Measurements from ENCODE around the gene TMEM40.

Gene TMEM40

GRCh38 chr3:12803371-12803770 lies 44.3 kb upstream of the TMEM40 start:
- Histone ChIP-seq H3K4ac (ENCODE audit: low read depth in 1 of 2, low read length in 2 of 2) (no peak overlapping the region), H2AFZ (ENCODE audit: low read depth, low read length) (no peak overlapping the region), H3K36me3 (ENCODE audit: control insufficient read depth in 1 of 2, insufficient read depth in 2 of 2, low read depth in 1 of 2, low read length in 2 of 2) (peaks cover 0 to 29% of the 10 kb centered on the region in 2 experiments), H3K4me3 (ENCODE audit: insufficient read depth in 1 of 2, low read depth in 1 of 2, low read length in 2 of 2) (no peak overlapping the region), H2BK12ac (ENCODE audit: low read length in 2 of 2) (no peak overlapping the region), H2AK5ac (ENCODE audit: low read length, severe bottlenecking) (no peak overlapping the region), H2BK120ac (ENCODE audit: low read depth, low read length) (no peak overlapping the region), H3K4me2 (ENCODE audit: low read length, poor library complexity, severe bottlenecking) (no peak overlapping the region), H3K9me3 (ENCODE audit: control insufficient read depth, low read length) (no peaks in the 10 kb centered on the region), H4K91ac (ENCODE audit: low read length) (no peak overlapping the region), H4K8ac (ENCODE audit: low read length) (no peak overlapping the region), H3K14ac (ENCODE audit: low read length in 2 of 2) (no peak overlapping the region), H2BK15ac (ENCODE audit: low read depth, poor library complexity, severe bottlenecking) (no peak overlapping the region), H3K23ac (ENCODE audit: low read length in 2 of 2) (no peak overlapping the region), H3K79me1 (replicated peaks; ENCODE audit: low read length, poor library complexity, severe bottlenecking) (peaks cover 4% of the 10 kb centered on the region), H2BK5ac (ENCODE audit: low read depth, low read length, poor library complexity, severe bottlenecking) (no peak overlapping the region), H3K27ac (ENCODE audit: low read length, poor library complexity, severe bottlenecking) (no peak overlapping the region), H3K27me3 (ENCODE audit: control insufficient read depth in 1 of 2, insufficient read depth in 1 of 2, low read length in 2 of 2) (peaks cover 0 to 7% of the 10 kb centered on the region in 2 experiments), H3K18ac (ENCODE audit: low read depth in 1 of 2, low read length in 2 of 2) (no peak overlapping the region), H3K9ac (ENCODE audit: low read length) (no peak overlapping the region), H3K4me1 (ENCODE audit: control insufficient read depth, insufficient read depth, low read depth, low read length) (no peaks in the 10 kb centered on the region)
- no peak for DNase-seq
- WGBS: 90% methylated on average over 12 of the region's 12 CpGs

DNA sequence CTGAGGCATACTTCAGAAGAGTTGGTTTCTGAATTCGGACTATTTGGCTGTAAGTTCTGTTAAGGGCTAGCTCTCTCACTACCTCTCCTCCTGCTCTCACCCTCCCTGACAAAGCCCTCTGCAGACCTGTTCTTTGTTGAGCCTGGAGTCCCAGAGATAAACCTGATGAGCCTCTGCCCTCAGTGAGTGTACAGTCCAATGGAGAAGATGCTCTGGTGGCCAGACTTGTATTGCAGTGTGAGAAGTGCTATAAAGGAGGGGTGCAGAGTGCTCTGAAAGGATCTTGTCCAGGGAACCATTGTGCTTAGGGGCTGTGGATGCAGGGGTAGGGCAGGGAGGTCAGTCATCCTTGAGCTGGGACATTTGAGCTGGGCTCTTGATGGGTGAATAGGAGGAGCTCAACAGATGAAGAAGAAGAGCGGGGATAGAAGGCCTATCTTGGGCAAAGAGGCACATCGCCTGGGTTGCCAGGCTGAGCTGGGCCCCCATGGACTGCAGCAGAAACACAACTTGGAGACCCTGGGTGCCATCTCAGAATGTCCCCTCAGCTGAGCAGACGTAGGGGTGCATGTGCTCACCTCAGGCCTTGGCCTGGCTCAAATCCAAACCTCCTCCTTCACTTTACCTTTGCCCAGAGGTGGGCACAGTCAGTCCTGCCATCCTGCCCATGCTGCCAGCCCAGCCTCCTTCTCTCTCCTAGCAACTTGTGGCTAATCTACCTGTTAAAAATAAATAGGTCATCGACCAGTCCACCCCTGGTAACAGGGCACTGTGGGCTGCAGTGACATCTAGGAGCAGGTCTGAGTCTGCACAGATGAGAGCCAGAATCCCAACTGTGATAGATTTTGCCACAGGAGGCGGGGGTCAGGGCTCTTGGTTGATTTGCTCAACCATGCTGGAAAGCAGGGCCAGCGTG lies 40.7 kb upstream of the TMEM40 start:
- Histone ChIP-seq H3K79me1 (replicated peaks; ENCODE audit: low read length, poor library complexity, severe bottlenecking) (peaks cover 7% of the 10 kb centered on the region), H3K4me3 (ENCODE audit: insufficient read depth in 1 of 2, low read depth in 1 of 2, low read length in 2 of 2) (no peak overlapping the region), H3K4me1 (ENCODE audit: control insufficient read depth, insufficient read depth, low read depth, low read length) (peaks cover 6% of the 10 kb centered on the region), H2BK15ac (ENCODE audit: low read depth, poor library complexity, severe bottlenecking) (no peak overlapping the region), H4K91ac (ENCODE audit: low read length) (no peak overlapping the region), H3K4me2 (ENCODE audit: low read length, poor library complexity, severe bottlenecking) (no peak overlapping the region), H2BK12ac (ENCODE audit: low read length in 2 of 2) (no peak overlapping the region), H3K9ac (ENCODE audit: low read length) (no peak overlapping the region), H3K4ac (ENCODE audit: low read depth in 1 of 2, low read length in 2 of 2) (no peak overlapping the region), H2AK5ac (ENCODE audit: low read length, severe bottlenecking) (no peak overlapping the region), H3K36me3 (ENCODE audit: control insufficient read depth in 1 of 2, insufficient read depth in 2 of 2, low read depth in 1 of 2, low read length in 2 of 2) (peaks cover 0 to 14% of the 10 kb centered on the region in 2 experiments), H3K27ac (ENCODE audit: low read length, poor library complexity, severe bottlenecking) (no peak overlapping the region), H4K8ac (ENCODE audit: low read length) (no peak overlapping the region), H3K9me3 (ENCODE audit: control insufficient read depth, low read length) (no peaks in the 10 kb centered on the region), H2BK5ac (ENCODE audit: low read depth, low read length, poor library complexity, severe bottlenecking) (no peak overlapping the region), H3K14ac (ENCODE audit: low read length in 2 of 2) (no peak overlapping the region), H3K18ac (ENCODE audit: low read depth in 1 of 2, low read length in 2 of 2) (no peak overlapping the region), H2AFZ (ENCODE audit: low read depth, low read length) (no peak overlapping the region), H3K23ac (ENCODE audit: low read length in 2 of 2) (no peak overlapping the region), H2BK120ac (ENCODE audit: low read depth, low read length) (no peak overlapping the region), H3K27me3 (ENCODE audit: control insufficient read depth in 1 of 2, insufficient read depth in 1 of 2, low read length in 2 of 2) (peaks cover 0 to 13% of the 10 kb centered on the region in 2 experiments)
- no peak for DNase-seq
- WGBS: 97% methylated on average over 7 of the region's 7 CpGs

- H3K9me3 ChIP-seq (ENCODE audit: control insufficient read depth, low read length): no peaks in the 10 kb centered on the region
- no peak overlapping the region for H4K91ac ChIP-seq (ENCODE audit: low read length)
- H3K4me2 ChIP-seq (ENCODE audit: low read length, poor library complexity, severe bottlenecking): no peak overlapping the region
- H3K36me3 ChIP-seq (ENCODE audit: control insufficient read depth in 1 of 2, insufficient read depth in 2 of 2, low read depth in 1 of 2, low read length in 2 of 2): peaks cover 0 to 8% of the 10 kb centered on the region in 2 experiments
- H2AK5ac ChIP-seq (ENCODE audit: low read length, severe bottlenecking): no peak overlapping the region
- H3K4ac ChIP-seq (ENCODE audit: low read depth in 1 of 2, low read length in 2 of 2): no peak overlapping the region
- 92% methylated on average over 12 of the region's 12 CpGs for WGBS
- H3K23ac ChIP-seq (ENCODE audit: low read length in 2 of 2): no peak overlapping the region
- H3K9ac ChIP-seq (ENCODE audit: low read length): no peak overlapping the region
- H3K27ac ChIP-seq (ENCODE audit: low read length, poor library complexity, severe bottlenecking): no peak overlapping the region
- no peak overlapping the region for H3K18ac ChIP-seq (ENCODE audit: low read depth in 1 of 2, low read length in 2 of 2)
- no peak overlapping the region for H2BK5ac ChIP-seq (ENCODE audit: low read depth, low read length, poor library complexity, severe bottlenecking)
- H2BK12ac ChIP-seq (ENCODE audit: low read length in 2 of 2): no peak overlapping the region
- no peak overlapping the region for H3K14ac ChIP-seq (ENCODE audit: low read length in 2 of 2)
- H2AFZ ChIP-seq (ENCODE audit: low read depth, low read length): no peak overlapping the region
- H3K4me1 ChIP-seq (ENCODE audit: control insufficient read depth, insufficient read depth, low read depth, low read length): peaks cover 6% of the 10 kb centered on the region
- no peak overlapping the region for H3K4me3 ChIP-seq (ENCODE audit: insufficient read depth in 1 of 2, low read depth in 1 of 2, low read length in 2 of 2)
- peaks cover 0 to 10% of the 10 kb centered on the region in 2 experiments for H3K27me3 ChIP-seq (ENCODE audit: control insufficient read depth in 1 of 2, insufficient read depth in 1 of 2, low read length in 2 of 2)
- H4K8ac ChIP-seq (ENCODE audit: low read length): no peak overlapping the region
- DNase-seq: no peak
- no peak overlapping the region for H2BK15ac ChIP-seq (ENCODE audit: low read depth, poor library complexity, severe bottlenecking)
- no peak overlapping the region for H2BK120ac ChIP-seq (ENCODE audit: low read depth, low read length)
- H3K79me1 ChIP-seq (replicated peaks; ENCODE audit: low read length, poor library complexity, severe bottlenecking): peaks cover 7% of the 10 kb centered on the region
These were observed 39.6 kb upstream of the TMEM40 start for GRCh38 chr3:12798559-12799179.

DNA sequence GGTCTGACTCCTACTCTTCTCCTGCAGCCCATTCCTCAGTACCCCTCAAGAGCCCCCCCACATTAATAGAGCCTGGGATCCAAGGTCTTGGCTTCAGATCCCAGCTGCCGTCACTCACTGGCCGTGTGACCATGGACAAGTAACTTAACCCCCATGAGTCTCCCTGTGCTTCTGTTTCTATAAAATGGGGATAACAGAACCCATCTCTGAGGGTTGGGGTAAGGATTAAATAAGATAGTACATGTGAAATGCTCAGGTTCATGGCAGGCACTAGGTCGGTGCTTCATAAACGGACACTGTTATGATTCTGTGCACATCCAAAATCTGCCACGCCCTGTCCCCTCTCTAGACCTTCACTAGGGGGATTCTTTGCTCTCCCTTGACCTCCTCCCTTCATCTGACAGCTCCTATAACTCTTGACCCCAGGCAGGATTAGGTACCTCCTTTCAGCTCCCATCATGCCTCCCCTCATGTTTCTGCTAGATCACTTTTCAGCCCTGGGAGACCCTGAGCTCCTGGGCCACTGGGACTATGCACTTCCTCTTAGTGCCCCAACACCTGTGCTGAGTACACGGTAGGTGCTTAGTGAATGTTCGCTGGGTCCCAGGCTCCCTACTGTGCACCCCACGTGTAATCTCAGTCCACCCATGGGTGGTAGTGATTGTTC lies 39.0 kb upstream of the TMEM40 start:
- Histone ChIP-seq H4K8ac (ENCODE audit: low read length) (no peak overlapping the region), H3K79me1 (replicated peaks; ENCODE audit: low read length, poor library complexity, severe bottlenecking) (peaks cover 7% of the 10 kb centered on the region), H3K23ac (ENCODE audit: low read length in 2 of 2) (no peak overlapping the region), H2BK5ac (ENCODE audit: low read depth, low read length, poor library complexity, severe bottlenecking) (no peak overlapping the region), H3K4ac (ENCODE audit: low read depth in 1 of 2, low read length in 2 of 2) (no peak overlapping the region), H2BK12ac (ENCODE audit: low read length in 2 of 2) (no peak overlapping the region), H2AK5ac (ENCODE audit: low read length, severe bottlenecking) (no peak overlapping the region), H3K18ac (ENCODE audit: low read depth in 1 of 2, low read length in 2 of 2) (no peak overlapping the region), H3K9me3 (ENCODE audit: control insufficient read depth, low read length) (no peaks in the 10 kb centered on the region), H3K27ac (ENCODE audit: low read length, poor library complexity, severe bottlenecking) (no peak overlapping the region), H3K4me3 (ENCODE audit: insufficient read depth in 1 of 2, low read depth in 1 of 2, low read length in 2 of 2) (no peak overlapping the region), H2BK15ac (ENCODE audit: low read depth, poor library complexity, severe bottlenecking) (no peak overlapping the region), H3K14ac (ENCODE audit: low read length in 2 of 2) (no peak overlapping the region), H3K4me2 (ENCODE audit: low read length, poor library complexity, severe bottlenecking) (no peak overlapping the region), H3K27me3 (ENCODE audit: control insufficient read depth in 1 of 2, insufficient read depth in 1 of 2, low read length in 2 of 2) (peaks cover 0 to 10% of the 10 kb centered on the region in 2 experiments), H3K36me3 (ENCODE audit: control insufficient read depth in 1 of 2, insufficient read depth in 2 of 2, low read depth in 1 of 2, low read length in 2 of 2) (peaks cover 0 to 3% of the 10 kb centered on the region in 2 experiments), H3K4me1 (ENCODE audit: control insufficient read depth, insufficient read depth, low read depth, low read length) (peaks cover 6% of the 10 kb centered on the region), H2BK120ac (ENCODE audit: low read depth, low read length) (no peak overlapping the region), H4K91ac (ENCODE audit: low read length) (no peak overlapping the region), H3K9ac (ENCODE audit: low read length) (no peak overlapping the region), H2AFZ (ENCODE audit: low read depth, low read length) (no peak overlapping the region)
- WGBS: 91% methylated on average over 7 of the region's 8 CpGs
- no peak for DNase-seq
